Activated CD4-positive, alpha-beta T cell treated with anti-CD3 and anti-CD28 coated beads for 1 hour (primary cell): Measurements from ENCODE around the gene NUDT21.
"Not testable (repeated sequence)": the region's sequence is repeated elsewhere in the genome, so short reads cannot be mapped to it uniquely, and the experiment has no call there.

Experiments
- DNase-seq: peaks from one replicate; pipeline ENCODE4 v3.0.0-alpha.2; 2020

Gene NUDT21

DNA sequence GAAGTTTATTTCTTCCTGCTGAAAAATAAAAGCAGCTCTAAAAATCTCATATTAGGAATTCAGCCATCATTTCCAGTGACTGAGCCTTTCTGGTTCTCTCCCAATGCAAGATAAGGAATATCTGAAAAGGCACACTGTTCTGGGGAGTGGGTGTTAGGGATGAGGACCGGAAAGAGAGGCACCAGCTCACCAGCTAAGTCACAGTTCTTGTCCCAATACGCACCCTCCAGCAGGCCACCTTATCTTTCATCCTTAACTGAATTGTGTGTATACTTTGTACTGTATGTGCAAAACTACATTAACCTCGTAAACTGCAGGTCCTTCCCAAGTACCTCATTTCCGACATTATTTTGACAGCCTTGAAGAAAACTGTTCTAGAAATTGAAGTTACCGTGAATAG lies 36.8 kb downstream of the NUDT21 start:
- DNase-seq = no peak

DNA sequence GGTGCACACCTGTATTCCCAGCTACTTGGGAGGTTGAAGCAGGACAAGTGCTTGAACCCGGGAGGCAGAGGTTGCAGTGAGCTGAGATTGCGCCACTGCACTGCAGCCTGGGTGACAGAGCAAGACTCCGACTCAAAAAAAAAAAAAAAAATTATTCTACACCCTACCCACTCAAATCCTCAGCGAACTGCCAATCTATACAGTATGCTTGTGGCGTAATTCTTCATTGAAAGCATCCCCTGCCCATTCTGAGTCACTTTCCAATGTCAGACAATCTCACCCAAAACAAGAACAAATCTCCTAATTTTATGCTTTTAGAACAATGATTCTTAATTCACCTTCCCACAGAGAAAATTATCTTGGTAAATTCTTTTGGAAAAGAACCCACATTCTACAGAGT lies 37.8 kb downstream of the NUDT21 start:
- no peak for DNase-seq

DNA sequence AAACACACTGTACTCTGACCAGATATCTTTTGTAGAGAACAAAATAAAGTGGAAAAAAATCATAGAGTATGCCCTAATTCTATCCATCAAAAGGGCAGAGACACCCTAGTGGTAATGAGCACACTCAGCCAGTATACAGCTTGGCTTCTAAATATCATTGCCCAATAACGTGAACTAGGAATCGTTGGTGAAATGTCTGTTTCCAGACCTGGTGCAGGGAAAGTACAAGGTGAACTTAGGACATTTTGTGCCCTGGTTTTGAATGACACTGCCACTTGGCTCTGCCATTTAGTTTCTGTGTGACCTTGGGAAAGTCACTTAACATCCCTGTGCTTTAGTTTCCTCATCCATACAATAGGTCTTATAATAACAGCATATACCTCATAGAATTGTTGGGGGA lies 39.5 kb downstream of the NUDT21 start:
- no peak for DNase-seq

DNA sequence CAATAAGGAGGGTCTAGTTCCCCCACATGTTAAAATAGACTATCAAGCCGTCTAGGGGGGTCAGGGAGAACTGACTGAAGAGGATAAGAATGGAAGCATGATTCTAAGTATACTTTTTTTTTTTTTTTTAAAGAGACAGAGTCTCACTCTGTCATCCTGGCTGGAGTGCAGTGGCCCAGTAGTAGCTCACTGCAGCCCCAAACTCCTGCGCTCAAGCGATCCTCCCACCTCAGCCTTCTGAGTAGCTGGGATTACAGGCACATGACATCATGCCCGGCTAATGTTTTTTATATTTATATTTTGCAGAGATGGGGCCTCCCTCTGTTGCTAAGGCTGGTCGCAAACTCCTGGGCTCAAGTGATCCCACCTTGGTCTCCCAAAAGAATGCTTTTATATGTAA lies 40.0 kb downstream of the NUDT21 start:
- DNase-seq = no peak

DNA sequence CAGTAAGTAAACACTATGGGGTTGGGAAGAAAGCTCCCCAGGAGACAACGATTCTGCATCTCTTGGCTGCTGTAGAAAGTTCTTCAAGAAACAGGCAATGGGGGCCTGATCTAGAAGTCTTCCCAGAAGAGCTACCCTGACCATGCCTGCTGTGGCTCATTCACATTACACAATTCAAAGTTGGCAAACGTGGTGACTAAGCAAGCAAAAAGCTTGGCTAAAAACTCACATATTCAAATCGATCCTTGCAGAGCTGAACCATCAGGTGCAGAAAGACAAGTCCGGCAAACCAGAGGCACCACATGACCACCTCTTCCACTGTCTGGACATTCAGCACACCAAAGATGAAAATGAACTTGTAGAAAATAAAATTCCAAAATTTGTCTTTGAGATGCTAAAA lies 41.9 kb downstream of the NUDT21 start:
- DNase-seq = no peak

DNA sequence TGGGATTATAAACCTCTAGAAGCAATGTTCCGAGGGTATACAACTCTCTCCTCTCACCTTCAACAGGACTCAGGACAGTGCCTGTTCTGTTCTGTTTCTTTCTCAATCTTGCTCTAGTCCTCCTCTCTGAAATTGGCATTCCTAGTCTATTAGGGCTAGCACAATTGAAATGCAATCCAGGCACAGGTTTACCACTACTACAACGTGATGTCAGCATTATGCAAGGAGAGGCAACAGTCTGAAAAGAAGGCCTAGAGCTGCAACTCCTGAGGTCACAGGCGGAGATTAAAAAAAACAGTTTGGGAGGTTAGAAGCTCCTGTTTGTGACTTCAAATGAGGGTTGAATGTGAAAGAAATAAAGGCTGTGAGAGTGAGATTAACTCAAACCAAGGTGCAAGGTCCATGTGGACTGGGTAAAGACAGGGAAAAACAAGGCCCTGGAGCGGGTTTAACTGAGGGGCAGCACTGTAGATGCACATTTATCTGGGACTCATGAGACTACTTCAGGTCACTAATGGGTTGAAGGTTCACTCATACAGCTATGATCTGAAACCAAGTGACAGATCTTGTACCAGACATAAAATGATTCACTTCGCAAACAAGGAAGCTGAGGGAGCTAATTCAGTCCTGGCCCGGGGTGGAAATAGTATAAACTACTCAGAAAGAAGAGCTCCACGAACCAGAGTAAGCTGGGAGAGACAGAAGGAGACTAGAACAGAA lies 42.6 kb downstream of the NUDT21 start:
- no peak for DNase-seq

DNA sequence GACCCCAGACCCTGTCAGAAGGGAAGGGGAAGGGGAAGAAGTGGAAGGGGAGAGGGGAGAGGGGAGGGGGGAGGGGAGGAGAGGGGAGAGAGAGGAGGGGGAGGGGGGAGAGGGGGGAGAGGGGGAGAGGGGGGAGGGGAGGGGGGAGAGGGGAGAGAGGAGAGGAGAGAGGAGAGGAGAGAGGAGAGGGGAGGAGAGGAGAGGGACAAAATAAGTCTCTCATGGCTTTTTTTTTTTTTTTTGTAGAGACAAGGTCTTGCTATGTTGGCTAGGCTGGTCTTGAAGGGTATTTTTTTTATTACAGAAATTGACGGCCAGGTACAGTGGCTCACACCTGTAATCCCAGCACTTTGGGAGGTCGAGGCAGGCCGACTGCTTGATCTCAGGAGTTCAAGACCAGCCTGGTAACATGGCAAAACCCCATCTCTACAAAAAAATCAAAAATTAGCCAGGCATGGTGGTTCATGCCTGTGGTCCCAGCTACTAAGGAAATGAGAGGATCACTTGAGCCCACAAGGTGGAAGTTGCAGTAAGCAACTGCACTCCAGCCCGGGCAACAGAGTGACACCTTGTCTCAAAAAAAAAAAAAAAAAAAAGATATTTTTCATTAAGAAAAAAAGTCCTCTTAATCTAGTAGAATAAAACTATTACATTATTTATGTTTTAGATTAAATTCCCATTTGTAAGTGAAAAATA lies 45.0 kb downstream of the NUDT21 start:
- no peak for DNase-seq

DNA sequence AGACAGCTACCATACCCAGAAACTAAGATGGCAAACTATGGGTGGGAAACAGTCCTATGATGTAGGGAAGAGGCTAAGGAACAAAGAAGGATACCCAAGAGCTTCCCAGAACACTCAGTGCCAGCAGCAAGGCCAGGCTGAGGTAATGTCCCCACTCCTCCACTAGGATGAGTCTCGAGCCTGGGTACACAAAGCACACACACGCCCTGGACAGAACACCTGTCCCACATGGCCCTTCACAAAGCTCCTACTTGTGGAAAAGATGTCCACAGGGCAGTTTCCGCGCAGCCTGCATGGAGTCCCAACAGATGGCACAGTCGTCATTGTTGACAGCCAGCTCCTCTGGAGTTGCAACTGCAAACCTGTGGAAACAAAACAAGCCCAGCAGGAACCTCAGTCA lies 49.6 kb downstream of the NUDT21 start:
- no peak for DNase-seq

DNA sequence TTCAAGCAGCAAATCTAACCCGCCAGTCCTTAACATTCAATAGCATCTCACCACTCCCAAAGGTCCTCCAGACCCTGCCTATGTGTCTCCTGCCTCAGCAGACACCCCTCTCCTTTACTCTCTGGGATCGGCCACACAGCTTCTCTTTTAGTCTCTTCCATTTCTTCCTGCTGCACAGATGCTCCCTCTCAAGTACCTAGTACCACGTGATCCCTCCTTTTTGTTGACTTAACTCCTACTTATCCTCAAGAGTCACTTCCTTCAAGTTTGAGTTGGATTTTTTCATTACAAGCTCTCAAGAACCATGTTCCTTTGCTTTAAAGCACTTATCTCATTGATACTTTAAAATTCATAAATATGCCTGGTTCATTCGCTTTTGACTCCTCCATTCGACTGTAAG lies 50.7 kb downstream of the NUDT21 start:
- no peak for DNase-seq

DNA sequence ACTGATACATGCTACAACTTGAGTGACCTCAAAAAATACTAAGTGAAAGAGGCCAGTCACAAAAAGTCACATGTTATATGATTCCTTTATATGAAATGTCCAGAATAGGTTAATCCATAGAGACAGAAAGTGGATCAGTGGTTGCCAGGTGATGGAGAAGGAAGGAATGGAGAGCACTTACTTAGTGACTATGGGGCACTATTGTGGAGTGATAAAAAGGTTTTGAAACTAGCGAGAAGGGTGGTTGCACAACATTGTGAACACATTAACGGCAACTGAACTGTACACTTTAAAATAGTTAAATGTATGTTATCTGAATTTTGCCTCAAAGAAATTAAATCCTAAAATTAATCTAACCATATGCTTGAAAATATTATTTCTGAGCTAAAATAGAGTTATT lies 51.6 kb downstream of the NUDT21 start:
- DNase-seq = no peak

DNA sequence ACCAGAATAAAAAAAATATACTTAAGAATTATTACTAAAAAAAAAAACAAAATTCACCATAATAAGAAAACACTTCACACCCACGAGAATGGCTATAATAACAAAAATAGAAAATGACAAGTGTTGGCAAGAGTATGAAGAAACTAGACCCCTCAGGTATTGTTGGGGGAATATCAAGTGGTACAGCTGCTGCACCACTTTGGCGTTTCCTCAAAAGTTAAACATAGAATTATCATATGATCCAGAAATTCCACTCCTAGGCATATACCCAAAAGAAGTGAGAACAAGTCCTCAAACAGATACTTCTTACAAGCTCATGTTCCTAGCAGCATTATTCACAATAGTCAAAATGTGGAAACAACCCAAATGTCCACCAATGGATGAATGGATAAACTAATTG lies 52.1 kb downstream of the NUDT21 start:
- no peak for DNase-seq

DNA sequence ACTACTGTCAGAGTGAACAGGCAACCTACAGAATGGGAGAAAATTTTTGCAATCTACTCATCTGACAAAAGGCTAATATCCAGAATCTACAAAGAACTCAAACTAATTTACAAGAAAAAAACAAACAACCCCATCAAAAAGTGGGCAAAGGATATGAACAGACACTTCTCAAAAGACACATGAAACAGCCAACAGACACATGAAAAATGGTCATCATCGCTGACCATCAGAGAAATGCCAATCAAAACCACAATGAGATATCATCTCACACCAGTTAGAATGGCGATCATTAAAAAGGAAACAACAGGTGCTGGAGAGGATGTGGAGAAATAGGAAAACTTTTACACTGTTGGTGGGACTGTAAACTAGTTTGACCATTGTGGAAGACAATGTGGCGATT lies 54.4 kb downstream of the NUDT21 start:
- not testable (repeated sequence) for DNase-seq

DNA sequence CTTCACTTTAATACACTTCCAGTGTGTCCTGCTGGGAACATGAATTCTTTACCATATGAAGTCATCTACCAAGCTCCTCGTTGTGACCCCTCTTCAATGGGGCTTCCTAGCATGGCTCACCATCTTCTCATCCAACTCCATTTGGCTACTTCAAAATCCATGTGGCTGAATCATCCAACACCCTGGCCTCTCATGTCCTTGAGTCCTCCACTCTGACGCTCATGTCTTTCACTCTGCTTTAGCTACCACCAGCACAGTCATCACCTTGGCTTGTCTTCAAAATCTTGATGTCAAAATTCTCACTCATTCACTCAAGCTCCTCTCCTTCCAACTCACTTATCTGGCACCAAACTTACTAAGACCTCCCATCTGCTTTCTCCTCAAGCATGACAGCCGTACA lies 61.6 kb downstream of the NUDT21 start:
- no peak for DNase-seq

DNA sequence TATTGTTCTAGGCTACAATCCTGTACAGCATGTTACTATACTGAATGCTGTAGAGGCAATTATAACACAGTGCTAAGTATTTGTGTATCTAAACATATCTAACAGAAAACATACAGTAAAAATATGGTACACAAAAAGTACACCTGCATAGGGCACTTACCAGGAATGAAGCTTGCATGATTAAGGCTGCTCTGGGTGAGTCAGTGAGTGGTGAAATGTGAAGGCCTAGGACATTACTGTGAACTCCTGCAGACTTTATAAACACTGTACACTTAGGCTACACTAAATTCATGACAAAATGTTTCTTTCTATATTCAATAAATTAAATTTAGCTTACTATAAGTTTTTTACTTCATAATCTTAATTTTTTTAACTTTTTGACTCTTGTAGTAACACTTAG lies 62.9 kb downstream of the NUDT21 start:
- no peak for DNase-seq

DNA sequence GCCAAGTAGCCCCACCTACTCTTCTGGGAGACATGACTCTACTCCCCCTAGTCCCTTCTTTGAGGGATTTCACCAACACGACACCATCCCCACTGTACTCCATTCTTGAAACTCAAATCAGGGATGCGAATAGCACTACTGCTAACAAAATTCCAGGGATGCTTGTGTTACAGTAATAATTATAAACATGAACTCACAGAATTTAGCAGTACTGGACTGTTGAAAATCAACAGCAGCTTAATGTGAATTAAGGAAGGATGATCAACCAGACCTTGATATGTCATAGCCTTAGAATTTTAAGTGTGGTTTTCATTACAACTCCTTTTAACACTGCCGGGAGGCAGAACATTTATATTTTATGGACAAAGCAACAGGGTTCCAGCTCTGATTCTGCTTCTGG lies 63.7 kb downstream of the NUDT21 start:
- DNase-seq = no peak

DNA sequence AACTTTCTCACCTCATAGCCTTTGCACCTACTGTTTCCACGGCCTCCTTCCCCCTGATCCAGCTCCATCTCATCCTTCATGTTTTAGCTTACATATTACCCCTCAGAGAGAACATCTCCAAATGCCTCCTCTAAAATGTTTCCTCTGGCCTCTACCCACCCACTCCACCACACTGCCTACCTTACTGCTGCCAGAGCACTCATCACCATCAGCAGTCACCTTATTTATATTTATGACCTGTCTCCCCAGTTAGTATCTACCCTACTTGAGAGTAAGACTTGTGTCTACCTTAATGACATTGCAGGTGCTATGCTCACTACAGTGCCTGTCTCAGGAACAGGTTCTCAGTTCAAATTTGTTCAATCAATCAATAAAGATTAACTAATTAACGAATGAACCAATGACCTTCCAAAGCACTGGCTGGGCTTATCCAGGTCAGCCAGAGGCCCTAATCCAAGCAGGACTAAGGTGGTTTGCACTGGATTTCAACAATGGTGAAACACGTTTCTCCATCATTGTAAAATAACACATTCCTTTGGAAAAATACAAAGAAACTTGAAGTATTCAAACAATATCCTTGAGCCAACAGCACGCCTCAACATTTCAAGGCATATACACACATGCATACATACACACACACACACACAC lies 66.9 kb downstream of the NUDT21 start:
- DNase-seq = no peak

DNA sequence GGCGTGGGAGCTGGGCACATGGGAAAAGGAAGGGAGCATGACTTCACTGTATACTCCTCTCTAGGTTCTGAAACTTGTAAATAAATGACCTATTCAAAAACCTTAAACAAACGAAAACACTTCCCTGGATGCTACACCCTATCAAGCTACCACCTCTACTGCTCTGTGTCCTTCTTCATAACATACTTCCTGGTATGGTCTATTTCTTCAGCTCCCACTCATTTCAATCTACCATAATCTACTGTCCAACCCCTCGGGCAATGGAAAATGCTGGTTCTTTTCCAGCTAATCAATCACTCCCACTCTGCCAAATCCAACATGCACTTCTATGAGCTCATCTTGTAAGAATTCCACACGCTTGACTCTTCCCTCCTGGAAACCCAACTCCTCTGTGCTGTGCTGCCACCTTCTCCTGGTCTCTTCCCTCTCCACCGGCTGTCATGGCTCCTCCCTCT lies 68.2 kb downstream of the NUDT21 start:
- DNase-seq = no peak

DNA sequence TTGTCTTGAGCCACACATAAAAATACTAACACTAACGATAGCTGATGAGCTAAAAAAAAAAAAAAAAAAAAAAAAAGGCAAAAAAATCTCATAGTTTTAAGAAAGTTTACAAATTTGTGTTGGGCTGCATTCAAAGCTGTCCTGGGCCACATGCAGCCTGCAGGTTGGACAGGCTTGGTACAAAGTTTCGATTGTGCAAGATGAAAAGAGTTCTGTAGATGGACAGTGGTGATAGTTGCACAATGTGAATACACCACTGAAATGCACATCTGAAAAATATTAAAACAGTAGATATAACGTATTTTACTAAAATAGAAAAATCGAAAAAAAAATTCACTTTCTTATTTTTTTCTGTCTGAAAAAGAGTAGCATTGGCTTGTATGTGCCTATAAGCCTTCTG lies 68.7 kb downstream of the NUDT21 start:
- DNase-seq = no peak

DNA sequence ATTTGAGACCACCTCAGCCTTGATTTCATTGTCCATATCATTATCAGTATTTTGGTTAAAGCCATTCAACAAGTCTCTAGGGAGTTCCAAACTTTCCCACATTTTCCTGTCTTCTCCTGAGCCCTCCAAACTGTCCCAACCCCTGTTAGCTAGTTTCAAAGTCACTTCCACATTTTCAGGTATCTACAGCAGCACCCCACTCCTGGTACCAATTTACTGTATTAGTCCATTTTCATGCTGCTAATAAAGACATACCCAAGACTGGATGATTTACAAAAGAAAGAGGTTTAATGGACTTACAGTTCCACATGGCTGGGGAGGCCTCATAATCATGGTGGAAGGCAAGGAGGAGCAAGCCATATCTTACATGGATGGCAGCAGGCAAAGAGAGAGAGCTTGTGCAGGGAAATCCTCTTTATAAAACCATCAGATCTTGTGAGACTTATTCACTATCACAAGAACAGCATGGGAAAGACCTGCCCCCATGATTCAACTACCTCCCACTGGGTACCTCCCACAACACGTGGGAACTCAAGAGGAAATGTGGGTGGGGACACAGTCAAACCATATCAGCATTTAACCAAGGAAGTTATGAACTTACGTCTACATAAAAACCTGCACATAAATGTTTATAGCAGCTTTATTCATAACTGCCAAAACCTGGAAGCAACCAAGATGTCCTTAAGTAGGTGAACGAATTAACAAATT lies 70.2 kb downstream of the NUDT21 start:
- not testable (repeated sequence) for DNase-seq
